GM10266 (cell line): ENCODE measurements around the gene TRAF3IP3.

Experiments used
- DNase-seq: peaks from one replicate; pipeline ENCODE4 v3.0.0; 2012; ENCODE audit errors: extremely low spot score
- TF ChIP-seq, protein P1 (sequence below): IDR thresholded peaks from 2 replicates; pipeline ENCODE4 v1.5.1; 2012; ENCODE audit warnings: mild to moderate bottlenecking, low read depth; ENCODE audit not compliant: control insufficient read depth, insufficient read depth; ENCODE audit errors: missing control alignments

The TRAF3IP3 gene

DNA sequence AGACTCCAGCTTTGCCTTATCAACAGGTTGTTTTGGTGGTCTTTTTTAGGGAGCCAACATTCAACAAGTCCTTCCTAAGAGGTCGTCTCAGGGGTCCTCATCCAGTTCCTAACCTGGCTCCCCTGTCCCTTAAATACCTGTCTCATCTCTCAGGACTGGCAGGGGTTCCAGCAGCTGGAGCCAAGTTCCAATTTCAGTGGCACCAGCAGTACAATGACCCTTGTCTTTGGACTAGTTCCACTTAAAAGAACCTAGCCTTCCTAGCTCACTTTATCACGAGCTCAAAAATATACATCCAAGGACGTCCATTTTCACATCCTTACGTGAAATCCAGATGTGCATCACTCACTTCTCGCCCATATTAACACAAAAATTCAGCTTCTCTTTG is 18.7 kb upstream of the TRAF3IP3 start:
- no peak for DNase-seq
- TF ChIP-seq, protein P1, sequence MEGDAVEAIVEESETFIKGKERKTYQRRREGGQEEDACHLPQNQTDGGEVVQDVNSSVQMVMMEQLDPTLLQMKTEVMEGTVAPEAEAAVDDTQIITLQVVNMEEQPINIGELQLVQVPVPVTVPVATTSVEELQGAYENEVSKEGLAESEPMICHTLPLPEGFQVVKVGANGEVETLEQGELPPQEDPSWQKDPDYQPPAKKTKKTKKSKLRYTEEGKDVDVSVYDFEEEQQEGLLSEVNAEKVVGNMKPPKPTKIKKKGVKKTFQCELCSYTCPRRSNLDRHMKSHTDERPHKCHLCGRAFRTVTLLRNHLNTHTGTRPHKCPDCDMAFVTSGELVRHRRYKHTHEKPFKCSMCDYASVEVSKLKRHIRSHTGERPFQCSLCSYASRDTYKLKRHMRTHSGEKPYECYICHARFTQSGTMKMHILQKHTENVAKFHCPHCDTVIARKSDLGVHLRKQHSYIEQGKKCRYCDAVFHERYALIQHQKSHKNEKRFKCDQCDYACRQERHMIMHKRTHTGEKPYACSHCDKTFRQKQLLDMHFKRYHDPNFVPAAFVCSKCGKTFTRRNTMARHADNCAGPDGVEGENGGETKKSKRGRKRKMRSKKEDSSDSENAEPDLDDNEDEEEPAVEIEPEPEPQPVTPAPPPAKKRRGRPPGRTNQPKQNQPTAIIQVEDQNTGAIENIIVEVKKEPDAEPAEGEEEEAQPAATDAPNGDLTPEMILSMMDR, result no peak

DNA sequence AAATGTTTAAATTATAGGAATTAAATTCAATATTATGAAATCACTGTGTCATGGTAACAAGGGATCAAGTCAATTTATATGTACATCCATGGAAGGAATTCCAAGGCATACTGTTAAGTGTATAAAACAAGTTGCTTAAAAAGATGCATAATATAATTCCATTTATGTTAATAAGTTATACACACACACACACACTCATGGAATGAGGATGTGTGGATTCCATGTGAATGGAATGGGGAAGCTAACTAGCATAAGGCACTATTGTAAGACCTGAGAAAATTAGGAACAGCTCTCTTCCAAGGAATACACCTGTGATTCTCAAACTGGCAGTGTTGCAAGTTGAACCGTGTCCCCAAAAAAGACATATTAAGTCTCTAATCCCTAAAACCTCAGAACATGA is 17.6 kb upstream of the TRAF3IP3 start:
- DNase-seq, result no peak

DNA sequence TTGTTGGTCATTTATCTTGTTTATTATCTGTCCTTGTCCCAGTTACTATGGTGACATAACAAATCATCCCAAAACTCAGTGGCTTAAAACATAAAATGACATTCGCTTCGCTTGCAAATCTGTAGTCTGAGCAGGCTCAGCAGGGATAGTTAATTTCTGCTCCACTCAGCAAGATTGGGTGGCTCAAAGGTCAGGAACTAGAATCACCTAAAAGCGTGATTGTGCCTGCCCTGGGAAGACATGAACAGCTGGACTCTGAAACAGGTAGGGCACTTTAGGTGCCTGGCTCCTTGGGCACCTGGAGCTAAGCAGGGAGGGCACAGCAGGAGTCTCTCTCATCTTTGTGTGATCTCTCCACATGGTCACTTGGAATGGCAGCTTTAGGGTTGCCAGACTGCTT is 14.7 kb upstream of the TRAF3IP3 start:
- TF ChIP-seq, protein P1, result no peak
- no peak for DNase-seq

More for the DNA sequence above, 17.6 kb upstream of the TRAF3IP3 start:
- TF ChIP-seq, protein P1, result no peak

- TF ChIP-seq, protein P1, result no peak
Measured at GRCh38 chr1:209741889-209742288, 14.0 kb upstream of the TRAF3IP3 start.

GRCh38 chr1:209742409-209743144 is 13.3 kb upstream of the TRAF3IP3 start:
- TF ChIP-seq, protein P1, result no peak
- DNase-seq, result no peak

More at GRCh38 chr1:209741889-209742288, 14.0 kb upstream of the TRAF3IP3 start:
- no peak for DNase-seq

- DNase-seq, result no peak
- TF ChIP-seq, protein P1, result no peak
Measured at GRCh38 chr1:209743145-209743482, 12.7 kb upstream of the TRAF3IP3 start.

DNA sequence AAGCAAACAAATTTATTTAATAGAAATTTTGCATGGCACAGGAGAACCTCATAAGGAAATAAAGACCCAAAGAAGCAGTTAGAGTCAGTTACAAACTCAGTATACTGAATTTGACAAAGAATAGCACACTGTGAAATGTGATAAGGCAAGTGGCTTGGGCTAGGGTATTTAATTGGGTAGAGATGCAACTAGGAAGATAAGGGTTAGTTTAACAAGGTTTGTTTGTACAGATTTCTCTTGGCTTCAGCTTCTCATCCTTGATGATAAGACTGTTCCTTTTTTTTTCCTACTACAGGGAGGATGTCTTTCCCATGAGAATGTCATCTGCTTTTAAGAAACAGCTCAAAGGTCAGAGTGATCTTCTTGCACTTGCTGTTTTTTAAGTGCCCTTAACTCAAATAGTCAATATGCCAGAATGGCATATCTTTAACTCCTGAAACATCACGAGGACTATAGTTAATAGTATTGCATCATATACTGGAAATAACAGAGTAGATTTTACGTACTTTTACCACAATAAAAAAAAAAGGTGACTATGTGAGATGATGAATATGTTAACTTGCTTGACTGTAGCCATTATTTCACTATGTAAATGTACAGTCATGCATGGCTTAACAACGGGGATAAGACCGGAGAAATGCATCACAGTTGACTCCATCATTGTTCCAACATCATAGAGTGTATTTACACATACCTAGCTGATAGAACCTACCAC is 9.2 kb upstream of the TRAF3IP3 start:
- DNase-seq, result no peak
- TF ChIP-seq, protein P1, result no peak
